ENCODE results near the gene USP26. TPM values are rescaled to one million over a fixed set of nuclear protein-coding genes. Genes with fewer than 3 reads are reported as not detected.

Gene USP26
- not detected for total RNA-seq

- no peak for TF ChIP-seq CTCF (IDR thresholded peaks at IDR 0.05; ENCODE audit: low read depth)
Measured at GRCh38 chrX:133097031-133097430, at the start of gene USP26. USP26 (minus strand) TSS chrX:133097109; CDS start chrX:133028220, 68,889 bp downstream.

GRCh38 chrX:133134282-133134681, 37.4 kb upstream of the USP26 start:
- TF ChIP-seq CTCF (IDR thresholded peaks at IDR 0.05; ENCODE audit: low read depth): no peak

- no peak for TF ChIP-seq CTCF (IDR thresholded peaks at IDR 0.05; ENCODE audit: low read depth)
Measured at GRCh38 chrX:133120406-133120805, 23.5 kb upstream of the USP26 start.

- TF ChIP-seq CTCF (IDR thresholded peaks at IDR 0.05; ENCODE audit: low read depth): no peak
Measured at GRCh38 chrX:133094098-133094731, 2.7 kb downstream of the USP26 start.

GRCh38 chrX:133090236-133090809, 6.6 kb downstream of the USP26 start:
- no peak for TF ChIP-seq CTCF (IDR thresholded peaks at IDR 0.05; ENCODE audit: low read depth)

GRCh38 chrX:133089411-133089810, 7.5 kb downstream of the USP26 start:
- no peak for TF ChIP-seq CTCF (IDR thresholded peaks at IDR 0.05; ENCODE audit: low read depth)

- TF ChIP-seq CTCF (IDR thresholded peaks at IDR 0.05; ENCODE audit: low read depth): no peak
Measured at GRCh38 chrX:133085785-133086184, 11.1 kb downstream of the USP26 start.
